Prostate gland (tissue), 2 donors: ENCODE results near the gene SPON1. TPM values are rescaled to one million over a fixed set of nuclear protein-coding genes. Genes with fewer than 3 reads are reported as not detected.
"Not testable (repeated sequence)": the region's sequence is repeated elsewhere in the genome, so short reads cannot be mapped to it uniquely, and the experiment has no call there.

Source experiments
- DNase-seq: peaks from one replicate; pipeline ENCODE4 v3.0.0-alpha.2; 2019; ENCODE audit warnings: low spot score
- H3K27ac ChIP-seq, 2 donors: fragments of 200-600 bp; sonication (generic); 2 replicates each; pipeline ENCODE4 v1.5.1; 2017 to 2019
- H3K27me3 ChIP-seq: fragments of 200-600 bp; sonication (generic); replicated peaks from 2 replicates; pipeline ENCODE4 v1.5.1; 2019; ENCODE audit not compliant: insufficient read depth
- H3K36me3 ChIP-seq, 2 donors: fragments of 200-600 bp; sonication (generic); 1 replicate in 1 of 2; 2 replicates in 1 of 2; pipeline versions ENCODE4 v1.5.1 to v1.8.1; 2017 to 2019
- H3K4me1 ChIP-seq: fragments of 200-600 bp; sonication (generic); replicated peaks from 2 replicates; pipeline ENCODE4 v1.5.1; 2019
- H3K4me3 ChIP-seq, 2 donors: fragments of 200-600 bp; sonication (generic); 2 replicates each; pipeline ENCODE4 v1.5.1; 2017 to 2019
- H3K9me3 ChIP-seq: fragments of 200-600 bp; sonication (generic); 2 replicates; pipeline ENCODE4 v1.5.1; 2017
- POLR2A ChIP-seq: fragments of 450-650 bp; IDR thresholded peaks from one replicate; pipeline ENCODE4 v1.6.1; 2016; ENCODE audit warnings: antibody characterized with exemption, mild to moderate bottlenecking
- POLR2AphosphoS5 ChIP-seq: sonication (generic); formaldehyde crosslinking; IDR thresholded peaks from one replicate; pipeline ENCODE4 v1.6.1; 2017; ENCODE audit warnings: antibody characterized with exemption
- WGBS: methylation state at CpG from one replicate; pipeline ENCODE4 v1.1.5; 2018; 5-methylcytosine and 5-hydroxymethylcytosine counted together
- intact Hi-C: fragments of 100-400 bp; cut with DNase I; formaldehyde crosslinking; loops from one replicate; pipeline ENCODE4 v1.14.2; 2022
- total RNA-seq, 2 donors: library from RNA; depleted of rRNA; stranded (reverse); fragments of >200 nt; gene quantifications; one replicate each; pipeline ENCODE4 v1.1.0, GENCODE V29; 2016
- TF ChIP-seq, protein P1 (sequence below), 4 experiments: fragments of 200-600 bp in 2 of 4; fragments of 450-650 bp in 2 of 4; sonication (generic) in 2 of 4; IDR thresholded peaks; 1 replicate in 3 of 4; 2 replicates in 1 of 4; pipeline ENCODE4 v1.5.1; 2016 to 2019; ENCODE audit warnings: antibody characterized with exemption in 4 of 4, mild to moderate bottlenecking in 2 of 4, moderate library complexity in 2 of 4

The SPON1 gene
- total RNA-seq, 2 donors from 2014 or later, result 13.7 to 28.2 TPM

DNA sequence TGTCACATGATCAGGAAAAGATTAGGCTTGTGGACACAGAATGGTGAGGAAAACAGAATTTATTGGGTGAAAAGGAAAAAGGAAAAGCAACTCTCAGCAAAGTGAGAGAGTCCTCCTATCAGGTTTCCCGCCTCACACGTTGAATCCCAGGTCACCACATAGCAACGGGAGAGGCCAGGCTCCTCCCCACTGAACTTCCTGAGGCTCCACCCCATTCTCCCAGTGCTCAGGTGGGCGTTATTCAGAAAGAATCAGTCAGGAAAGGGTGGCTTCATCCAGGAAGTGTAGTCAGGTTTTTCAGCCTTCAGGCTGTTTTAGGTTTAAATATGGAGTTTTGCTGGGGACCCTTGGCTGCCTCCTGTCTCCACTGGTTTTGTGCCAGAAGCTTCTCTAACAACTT, 66.9 kb downstream of the SPON1 start:
- Histone ChIP-seq H3K4me1 (no peaks in the 10 kb centered on the region), H3K36me3 (no peaks in the 10 kb centered on the region), H3K27me3 (no peaks in the 10 kb centered on the region), H3K9me3 (no peaks in the 10 kb centered on the region), H3K27ac (peak overlapping the region in 1 of 2 donors; percentile 18), H3K4me3 (no peak overlapping the region)
- TF ChIP-seq POLR2AphosphoS5 (no peak), POLR2A (no peak)
- TF ChIP-seq, protein P1, sequence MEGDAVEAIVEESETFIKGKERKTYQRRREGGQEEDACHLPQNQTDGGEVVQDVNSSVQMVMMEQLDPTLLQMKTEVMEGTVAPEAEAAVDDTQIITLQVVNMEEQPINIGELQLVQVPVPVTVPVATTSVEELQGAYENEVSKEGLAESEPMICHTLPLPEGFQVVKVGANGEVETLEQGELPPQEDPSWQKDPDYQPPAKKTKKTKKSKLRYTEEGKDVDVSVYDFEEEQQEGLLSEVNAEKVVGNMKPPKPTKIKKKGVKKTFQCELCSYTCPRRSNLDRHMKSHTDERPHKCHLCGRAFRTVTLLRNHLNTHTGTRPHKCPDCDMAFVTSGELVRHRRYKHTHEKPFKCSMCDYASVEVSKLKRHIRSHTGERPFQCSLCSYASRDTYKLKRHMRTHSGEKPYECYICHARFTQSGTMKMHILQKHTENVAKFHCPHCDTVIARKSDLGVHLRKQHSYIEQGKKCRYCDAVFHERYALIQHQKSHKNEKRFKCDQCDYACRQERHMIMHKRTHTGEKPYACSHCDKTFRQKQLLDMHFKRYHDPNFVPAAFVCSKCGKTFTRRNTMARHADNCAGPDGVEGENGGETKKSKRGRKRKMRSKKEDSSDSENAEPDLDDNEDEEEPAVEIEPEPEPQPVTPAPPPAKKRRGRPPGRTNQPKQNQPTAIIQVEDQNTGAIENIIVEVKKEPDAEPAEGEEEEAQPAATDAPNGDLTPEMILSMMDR (IDR thresholded peaks at IDR 0.05), result no peak
- WGBS, result 23% methylated on average over 4 of the region's 4 CpGs
- DNase-seq, result no peak
- intact Hi-C loops, result no loop called here

DNA sequence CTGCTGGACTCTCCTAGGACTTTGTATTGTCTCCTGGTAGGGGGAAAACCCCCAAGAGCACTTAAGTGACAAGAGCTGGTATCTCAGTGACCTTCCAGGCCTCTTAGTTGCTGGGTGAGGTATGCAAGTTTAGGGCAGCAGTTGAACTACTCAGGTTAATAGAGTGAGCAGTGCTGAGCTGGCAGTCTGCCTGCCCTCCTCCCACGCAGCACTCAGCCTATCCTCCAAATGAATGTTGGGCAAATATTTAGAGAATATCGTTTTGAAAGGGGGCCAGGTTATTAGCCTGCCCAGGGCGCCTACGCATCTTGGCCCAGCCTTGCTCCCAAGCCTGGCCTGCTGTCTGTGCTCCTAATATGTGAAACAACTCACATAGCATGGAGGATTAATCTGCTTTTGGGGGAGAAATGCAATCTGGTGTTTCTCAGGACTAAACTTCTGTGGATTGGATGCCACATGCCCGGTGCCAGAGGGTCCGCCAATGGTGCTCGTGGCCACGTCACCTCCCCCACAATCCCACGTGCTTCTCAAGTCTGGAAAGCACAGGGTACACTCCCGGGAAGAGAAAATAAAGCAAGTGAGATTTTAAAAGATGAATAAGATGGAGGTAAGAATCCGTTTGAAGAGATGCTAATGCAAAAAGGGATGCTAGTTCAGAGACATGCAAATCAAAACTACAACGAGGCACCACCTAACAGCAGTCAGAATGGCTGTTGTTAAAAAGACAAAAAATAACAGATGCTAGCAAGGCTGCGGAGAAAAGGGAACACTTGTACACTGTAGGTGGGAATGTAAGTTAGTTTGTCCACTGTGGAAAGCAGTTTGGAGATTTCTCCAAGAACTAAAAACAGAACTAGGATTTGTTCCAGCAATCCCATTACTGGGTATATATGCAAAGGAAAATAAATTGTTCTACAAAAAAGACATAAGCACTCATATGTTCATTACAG, 67.7 kb downstream of the SPON1 start:
- Histone ChIP-seq H3K36me3 (no peaks in the 10 kb centered on the region), H3K4me3 (no peak overlapping the region), H3K27me3 (no peaks in the 10 kb centered on the region), H3K27ac (peak overlapping the region in 1 of 2 donors; percentile 18), H3K4me1 (no peaks in the 10 kb centered on the region), H3K9me3 (no peaks in the 10 kb centered on the region)
- WGBS, result 26% methylated on average over 13 of the region's 13 CpGs
- TF ChIP-seq, protein P1 (IDR thresholded peaks at IDR 0.05), result no peak
- TF ChIP-seq POLR2AphosphoS5 (peak; percentile 82), POLR2A (no peak)
- peak; percentile 79 for DNase-seq
- intact Hi-C loops, result loop anchor here (5.0 kb wide), 1 partner anchor 58 kb away; no protein-coding TSS in a partner anchor

GRCh38 chr11:14035526-14035925, 73.0 kb downstream of the SPON1 start:
- intact Hi-C loops, result not testable (repeated sequence)
- 93% methylated on average over 2 of the region's 2 CpGs for WGBS

GRCh38 chr11:14036469-14036868, 73.9 kb downstream of the SPON1 start:
- Histone ChIP-seq H3K4me1 (no peaks in the 10 kb centered on the region), H3K4me3 (no peak overlapping the region), H3K9me3 (no peaks in the 10 kb centered on the region), H3K27me3 (no peaks in the 10 kb centered on the region), H3K27ac (no peak overlapping the region), H3K36me3 (no peaks in the 10 kb centered on the region)
- 42% methylated on average over 3 of the region's 3 CpGs for WGBS
- no peak for TF ChIP-seq POLR2A
- TF ChIP-seq, protein P1 (IDR thresholded peaks at IDR 0.05), result no peak
- peak; percentile 5 for TF ChIP-seq POLR2AphosphoS5
- DNase-seq, result no peak
- intact Hi-C loops, result no loop called here

More at GRCh38 chr11:14035526-14035925, 73.0 kb downstream of the SPON1 start:
- not testable (repeated sequence) for H3K27ac ChIP-seq, DNase-seq, H3K4me1 ChIP-seq, H3K27me3 ChIP-seq, H3K36me3 ChIP-seq, H3K4me3 ChIP-seq, H3K9me3 ChIP-seq

DNA sequence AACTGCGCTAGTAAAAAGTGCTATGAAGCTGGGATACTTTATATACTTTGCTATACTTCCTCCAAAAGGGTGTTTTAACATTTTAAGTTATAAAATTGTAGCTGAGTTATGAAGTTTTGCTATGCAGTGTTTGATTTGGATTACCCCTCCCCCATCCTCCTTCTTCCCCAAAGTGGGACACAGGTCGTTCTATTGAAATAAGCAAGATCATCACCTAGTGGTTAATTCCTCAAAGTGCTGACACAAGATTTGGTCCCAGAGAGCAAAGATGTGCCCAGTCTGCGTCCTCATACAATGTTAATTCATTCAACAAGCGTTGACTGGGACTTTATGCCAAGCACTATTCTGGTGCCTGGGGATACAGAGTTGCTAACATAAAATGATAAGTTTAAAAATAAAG, 78.5 kb downstream of the SPON1 start:
- Histone ChIP-seq H3K4me3 (no peak overlapping the region), H3K27ac (no peak overlapping the region), H3K27me3 (no peaks in the 10 kb centered on the region), H3K36me3 (no peaks in the 10 kb centered on the region), H3K4me1 (no peaks in the 10 kb centered on the region), H3K9me3 (no peaks in the 10 kb centered on the region)
- no peak for TF ChIP-seq POLR2A
- TF ChIP-seq, protein P1 (IDR thresholded peaks at IDR 0.05), result peak in 2 of 4 experiments; percentile 22 to 26
- DNase-seq, result no peak
- intact Hi-C loops, result no loop called here
- 74% methylated on average over 4 of the region's 4 CpGs for WGBS
